NCI-H2227 treated with DMSO at 0.1 percent for 48 hours (cell line): ENCODE data around the gene CLIP1.
A peak's percentile ranks its signal among the peaks of the same experiment; 100 is the strongest.
"Not testable (repeated sequence)": the region's sequence is repeated elsewhere in the genome, so short reads cannot be mapped to it uniquely, and the experiment has no call there.

Experiments
- DNase-seq: peaks from one replicate; lab custom pipeline; 2025; lab: John Stamatoyannopoulos, UW

CLIP1 gene

GRCh38 chr12:122421821-122422729 is at the start of gene CLIP1:
Gene CLIP1 (minus strand): TSS chr12:122422669. CDS start chr12:122380452, 42,217 bp downstream.
- peak; percentile 17 for DNase-seq

- peak; percentile 30 for DNase-seq
Measured at GRCh38 chr12:122471324-122472226, 49.1 kb upstream of the CLIP1 start.

GRCh38 chr12:122470576-122470975 is 48.1 kb upstream of the CLIP1 start:
- DNase-seq: not testable (repeated sequence)

DNA sequence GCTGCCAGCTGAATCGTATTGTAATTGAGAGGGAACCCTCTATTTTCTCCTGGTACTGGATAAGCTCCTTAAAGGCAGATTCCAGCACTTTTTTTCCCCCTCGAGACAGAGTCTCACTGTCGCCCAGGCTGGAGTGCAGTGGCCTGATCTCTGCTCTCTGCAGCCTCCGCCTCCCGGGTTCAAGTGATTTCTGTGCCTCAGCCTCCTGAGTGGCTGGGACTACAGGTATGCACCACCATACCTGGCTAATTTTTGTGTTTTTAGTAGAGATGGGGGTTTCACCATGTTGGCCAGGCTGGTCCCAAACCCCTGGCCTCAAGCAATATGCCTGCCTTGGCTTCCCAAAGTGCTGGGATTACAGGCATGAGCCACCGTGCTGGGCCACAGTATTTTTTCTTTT is 47.4 kb upstream of the CLIP1 start:
- DNase-seq: not testable (repeated sequence)

DNA sequence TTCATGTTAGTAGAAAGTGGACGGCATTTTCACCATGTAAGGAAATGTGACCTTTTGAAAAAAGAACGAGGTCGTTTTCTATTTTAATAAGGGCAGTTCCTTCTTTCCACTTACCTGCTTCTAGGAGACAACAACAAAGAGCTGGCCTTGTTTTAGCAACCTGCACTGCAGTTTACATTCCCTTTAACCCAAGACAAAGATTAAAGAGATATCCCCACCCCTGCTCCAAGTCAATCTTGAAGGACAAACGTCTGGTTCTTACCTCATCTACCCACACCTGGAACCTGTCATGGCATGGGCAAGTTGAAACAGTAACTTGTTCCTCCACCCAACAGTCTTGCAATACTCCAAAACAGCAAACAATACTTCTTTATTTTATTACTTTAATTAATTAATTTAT is 45.5 kb upstream of the CLIP1 start:
- no peak for DNase-seq

DNA sequence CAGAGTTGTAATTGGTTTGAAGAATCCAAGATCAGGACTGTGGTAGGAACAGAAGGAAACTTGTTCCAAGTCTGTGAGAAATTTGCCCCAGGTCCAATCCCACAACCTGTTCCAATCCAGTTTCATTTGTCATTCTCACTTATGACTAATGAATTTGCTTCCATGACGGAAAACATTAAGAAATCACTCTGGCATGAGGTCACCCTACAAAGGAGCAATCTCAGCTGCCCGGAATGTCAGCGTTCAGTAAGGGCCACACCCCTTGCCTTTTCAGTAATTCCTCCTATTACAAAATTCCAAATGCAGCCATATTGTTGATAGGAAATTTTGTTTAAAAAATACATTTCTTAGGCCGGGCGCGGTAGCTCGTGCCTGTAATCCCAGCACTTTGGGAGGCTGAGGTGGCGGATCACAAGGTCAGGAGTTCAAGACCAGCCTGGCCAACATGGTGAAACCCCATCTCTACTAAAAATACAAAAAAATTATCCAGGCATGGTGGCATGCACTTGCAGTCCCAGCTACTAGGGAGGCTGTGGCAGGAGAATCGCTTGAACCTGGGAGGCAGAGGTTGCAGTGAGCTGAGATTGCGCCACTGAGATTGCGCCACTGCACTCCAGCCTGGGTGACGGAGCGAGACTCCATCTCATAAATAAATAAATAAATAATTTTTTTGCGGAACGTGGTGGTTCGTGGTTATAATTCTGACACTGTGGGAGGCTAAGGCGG is 42.0 kb upstream of the CLIP1 start:
- not testable (repeated sequence) for DNase-seq

DNA sequence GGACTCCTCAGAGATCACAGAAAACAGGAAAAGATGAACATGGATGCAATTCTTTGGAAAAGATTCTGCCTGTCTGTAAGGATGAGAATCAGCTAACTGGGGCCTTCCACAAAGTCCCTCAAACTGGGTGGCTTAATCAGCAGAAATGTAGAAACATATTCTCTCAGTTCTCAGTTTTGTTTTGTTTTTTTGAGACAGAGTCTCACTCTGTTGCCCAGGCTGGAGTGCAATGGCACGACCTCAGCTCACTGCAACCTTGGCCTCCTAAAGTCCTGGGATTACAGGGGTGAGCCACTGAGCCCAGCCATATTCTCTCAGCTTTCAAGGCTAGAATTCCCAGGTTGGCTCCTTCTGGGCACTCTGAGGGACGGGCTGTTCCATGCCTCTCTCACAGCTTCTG is 38.2 kb upstream of the CLIP1 start:
- no peak for DNase-seq

- no peak for DNase-seq
Measured at GRCh38 chr12:122460061-122460460, 37.6 kb upstream of the CLIP1 start.

GRCh38 chr12:122459211-122459610 is 36.7 kb upstream of the CLIP1 start:
- no peak for DNase-seq

- DNase-seq: no peak
Measured at GRCh38 chr12:122458105-122459035, 35.9 kb upstream of the CLIP1 start.

GRCh38 chr12:122457627-122458026 is 35.2 kb upstream of the CLIP1 start:
- DNase-seq: no peak

GRCh38 chr12:122454739-122455138 is 32.3 kb upstream of the CLIP1 start:
- no peak for DNase-seq

GRCh38 chr12:122454250-122454721 is 31.8 kb upstream of the CLIP1 start:
- no peak for DNase-seq

DNA sequence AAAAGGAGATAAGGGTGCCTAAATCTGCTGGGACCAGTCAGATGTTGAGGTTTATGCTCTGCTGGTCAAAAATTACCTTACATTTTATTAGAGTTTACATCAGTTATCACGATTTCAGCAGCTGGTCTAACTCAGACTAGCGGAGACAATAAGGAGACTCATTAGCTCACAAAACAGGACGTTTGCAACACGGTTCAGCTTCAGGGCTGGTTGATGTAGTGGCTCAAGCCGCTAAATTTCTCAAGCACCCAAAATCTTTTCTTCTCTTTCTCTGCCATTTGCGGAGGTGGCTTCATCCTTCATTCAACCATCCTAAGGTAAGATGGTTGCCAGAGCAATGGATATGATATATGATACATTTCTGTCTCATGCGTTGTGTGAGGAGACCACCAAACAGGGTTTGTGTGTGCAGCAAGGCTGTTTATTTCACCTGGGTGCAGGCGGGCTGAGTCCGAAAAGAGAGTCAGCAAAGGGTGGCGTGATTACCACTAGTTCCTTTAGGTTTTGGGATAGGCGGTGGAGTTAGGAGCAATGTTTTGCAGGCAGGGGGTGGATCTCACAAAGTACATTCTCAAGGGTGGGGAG is 30.3 kb upstream of the CLIP1 start:
- DNase-seq: no peak

DNA sequence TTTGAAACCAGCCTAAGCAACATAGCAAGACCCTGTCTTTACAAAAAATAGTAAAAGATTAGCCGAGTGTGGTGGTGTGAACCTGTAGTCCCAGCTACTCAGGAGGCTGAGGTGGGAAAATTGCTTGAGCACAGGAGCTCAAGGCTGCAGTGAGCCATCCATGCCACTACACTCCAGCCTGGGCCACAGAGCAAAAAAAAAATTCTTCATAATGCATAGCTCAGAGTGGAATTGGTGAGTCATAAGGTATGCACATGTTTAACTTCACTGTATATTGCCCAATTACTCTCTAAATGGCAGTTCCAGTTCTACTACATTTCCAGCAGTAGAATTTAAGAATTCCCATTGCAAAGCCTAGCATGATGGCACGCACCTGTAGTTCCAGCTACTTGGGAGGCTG is 26.8 kb upstream of the CLIP1 start:
- DNase-seq: no peak

DNA sequence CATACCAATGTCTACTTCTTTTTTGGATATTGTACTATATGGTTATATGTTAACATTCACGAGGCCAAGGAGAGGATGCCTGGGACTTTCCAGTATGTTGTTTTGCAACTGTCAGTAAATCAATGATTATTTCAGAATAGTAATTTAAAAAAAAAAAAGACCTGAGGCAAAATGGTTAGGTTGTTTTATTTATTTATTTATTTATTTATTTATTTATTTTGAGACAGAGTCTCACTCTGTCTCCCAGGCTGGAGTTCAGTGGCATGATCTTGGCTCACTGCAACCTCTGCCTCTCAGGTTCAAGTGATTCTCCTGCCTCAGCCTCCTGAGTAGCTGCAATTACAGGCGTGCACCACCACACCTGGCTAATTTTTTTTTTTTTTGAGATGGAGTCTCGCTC is 25.4 kb upstream of the CLIP1 start:
- DNase-seq: not testable (repeated sequence)

DNA sequence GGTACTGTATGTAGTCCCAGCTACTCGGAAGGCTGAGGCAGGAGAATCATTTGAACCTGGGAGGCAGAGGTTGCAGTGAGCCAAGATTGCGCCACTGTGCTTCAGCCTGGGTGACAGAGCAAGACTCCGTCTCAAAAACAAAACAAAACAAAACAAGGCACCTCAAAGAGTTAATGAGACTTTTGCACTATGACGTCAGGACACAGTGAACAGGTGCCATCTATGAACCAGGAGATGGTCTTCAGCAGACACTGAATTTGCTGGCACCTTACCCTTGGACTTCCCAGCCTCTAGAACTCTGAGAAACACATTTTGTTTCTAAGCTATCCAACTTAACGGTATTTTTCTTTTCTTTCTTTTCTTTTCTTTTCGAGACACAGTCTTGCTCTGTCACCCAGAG is 23.9 kb upstream of the CLIP1 start:
- not testable (repeated sequence) for DNase-seq

- DNase-seq: not testable (repeated sequence)
Measured at GRCh38 chr12:122444071-122444470, 21.6 kb upstream of the CLIP1 start.

DNA sequence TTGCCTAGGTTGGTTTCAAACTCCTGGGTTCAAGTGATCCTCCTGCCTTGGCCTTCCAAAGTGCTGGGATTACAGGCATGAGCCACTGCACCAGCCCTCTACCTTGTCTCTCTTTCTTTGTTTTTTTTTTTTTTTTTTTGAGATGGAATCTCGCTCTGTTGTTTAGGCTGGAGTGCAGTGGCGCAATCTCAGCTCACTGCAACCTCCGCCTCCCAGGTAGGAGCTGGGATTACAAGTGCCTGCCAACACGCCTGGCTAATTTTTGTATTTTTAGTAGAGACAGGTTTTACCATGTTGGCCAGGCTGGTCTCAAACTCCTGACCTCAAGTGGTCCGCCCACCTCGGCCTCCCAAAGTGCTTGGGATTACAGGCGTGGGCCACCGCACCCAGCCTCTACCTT is 16.4 kb upstream of the CLIP1 start:
- DNase-seq: not testable (repeated sequence)

DNA sequence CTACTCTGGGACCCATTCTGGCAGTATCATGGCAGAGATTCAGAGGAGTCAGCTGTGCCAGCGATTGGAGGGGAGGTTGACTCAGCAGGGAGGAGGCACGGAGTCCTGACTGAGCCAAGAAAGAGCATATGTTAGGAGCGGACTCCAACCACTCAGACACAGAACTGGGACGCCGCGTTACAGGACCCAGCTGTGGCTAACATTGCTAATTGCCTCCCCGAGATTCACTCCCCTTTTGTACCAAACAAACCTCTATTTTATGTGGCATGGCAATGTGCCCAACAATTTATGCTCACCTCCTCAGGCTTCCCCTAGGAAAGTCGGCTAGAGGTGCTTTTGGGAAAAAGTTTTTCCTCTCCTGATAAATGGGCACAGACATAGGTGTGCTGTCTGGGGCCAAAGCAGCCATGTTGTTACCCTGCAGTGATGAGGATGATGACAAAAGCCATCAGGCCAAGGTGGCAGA is 15.2 kb upstream of the CLIP1 start:
- peak; percentile 9 for DNase-seq
